Measurements from ENCODE around the gene PDCD2L.

GRCh38 chr19:34411216-34411615, 7.0 kb downstream of the PDCD2L start:
- TF ChIP-seq, protein P1, sequence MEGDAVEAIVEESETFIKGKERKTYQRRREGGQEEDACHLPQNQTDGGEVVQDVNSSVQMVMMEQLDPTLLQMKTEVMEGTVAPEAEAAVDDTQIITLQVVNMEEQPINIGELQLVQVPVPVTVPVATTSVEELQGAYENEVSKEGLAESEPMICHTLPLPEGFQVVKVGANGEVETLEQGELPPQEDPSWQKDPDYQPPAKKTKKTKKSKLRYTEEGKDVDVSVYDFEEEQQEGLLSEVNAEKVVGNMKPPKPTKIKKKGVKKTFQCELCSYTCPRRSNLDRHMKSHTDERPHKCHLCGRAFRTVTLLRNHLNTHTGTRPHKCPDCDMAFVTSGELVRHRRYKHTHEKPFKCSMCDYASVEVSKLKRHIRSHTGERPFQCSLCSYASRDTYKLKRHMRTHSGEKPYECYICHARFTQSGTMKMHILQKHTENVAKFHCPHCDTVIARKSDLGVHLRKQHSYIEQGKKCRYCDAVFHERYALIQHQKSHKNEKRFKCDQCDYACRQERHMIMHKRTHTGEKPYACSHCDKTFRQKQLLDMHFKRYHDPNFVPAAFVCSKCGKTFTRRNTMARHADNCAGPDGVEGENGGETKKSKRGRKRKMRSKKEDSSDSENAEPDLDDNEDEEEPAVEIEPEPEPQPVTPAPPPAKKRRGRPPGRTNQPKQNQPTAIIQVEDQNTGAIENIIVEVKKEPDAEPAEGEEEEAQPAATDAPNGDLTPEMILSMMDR (IDR thresholded peaks at IDR 0.05; ENCODE audit: low read length): no peak
- TF ChIP-seq EZH2 (IDR thresholded peaks at IDR 0.05; ENCODE audit: borderline replicate concordance, low read length): no peak
